Esophagus muscularis mucosa (tissue), 4 donors: ENCODE results near the gene TXLNB.

Experiments
- CTCF ChIP-seq, 3 experiments: fragments of 200-600 bp in 2 of 3; fragments of 450-650 bp in 1 of 3; sonication (generic) in 2 of 3; IDR thresholded peaks; one replicate each; pipeline ENCODE4 v1.5.1; 2017 to 2019; ENCODE audit warnings: antibody characterized with exemption in 3 of 3, mild to moderate bottlenecking in 2 of 3, moderate library complexity in 1 of 3
- EP300 ChIP-seq: sonication (generic); formaldehyde crosslinking; IDR thresholded peaks from one replicate; pipeline ENCODE4 v1.6.1; 2017; ENCODE audit warnings: antibody characterized with exemption
- POLR2A ChIP-seq: fragments of 450-650 bp; IDR thresholded peaks from one replicate; pipeline ENCODE4 v1.6.1; 2017; ENCODE audit warnings: antibody characterized with exemption, moderate library complexity, mild to moderate bottlenecking, low read depth

DNA sequence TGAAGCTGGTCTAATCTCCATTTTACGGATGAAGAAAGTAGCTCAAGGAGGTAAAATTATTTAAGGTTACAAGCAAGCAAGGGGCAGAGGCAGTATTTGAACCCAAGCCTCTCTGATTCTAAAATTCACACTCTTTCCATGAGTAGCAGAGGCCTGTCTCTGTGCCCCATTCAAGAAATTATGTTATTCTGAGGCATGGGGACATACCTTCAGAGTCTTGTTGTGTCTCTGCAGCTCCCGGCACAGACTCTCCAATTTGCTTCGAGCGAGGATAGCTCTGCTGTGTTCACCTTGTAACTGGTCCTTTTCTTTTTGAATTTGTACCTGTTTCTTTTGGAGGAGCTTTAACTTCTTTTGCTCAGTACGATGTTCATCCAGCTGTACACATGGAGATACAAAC lies 21.5 kb downstream of the TXLNB start:
- TF ChIP-seq CTCF (IDR thresholded peaks at IDR 0.05) (no peak), POLR2A (no peak), EP300 (no peak)
